Naive B cell (primary cell): ENCODE data around the gene ZBTB16. TPM values are rescaled to one million over a fixed set of nuclear protein-coding genes. Genes with fewer than 3 reads are reported as not detected.

Experiments
- ATAC-seq, 2 donors: fragments of 150-1000 bp; cut with Tn5 transposase; 2 replicates each; pipeline ENCODE4 v1.10.0; 2021; ENCODE audit warnings: low read depth in 2 of 2, mild to moderate bottlenecking in 2 of 2, moderate library complexity in 2 of 2
- DNase-seq: peaks from one replicate; pipeline ENCODE4 v3.0.0; 2022
- H3K27ac Mint-ChIP-seq, 6 donors: one replicate each; pipeline ENCODE4 v1.8.0; 2020 to 2022; ENCODE audit warnings: mild to moderate bottlenecking in 6 of 6, mixed read lengths in 6 of 6, moderate library complexity in 5 of 6, inconsistent platforms in 2 of 6
- H3K27me3 Mint-ChIP-seq, 3 donors: one replicate each; pipeline ENCODE4 v1.8.0; 2021 to 2022; ENCODE audit warnings: mixed read lengths in 3 of 3, mild to moderate bottlenecking in 1 of 3
- H3K36me3 Mint-ChIP-seq, 2 donors: one replicate each; pipeline ENCODE4 v1.8.0; 2020 to 2022; ENCODE audit warnings: mixed read lengths in 2 of 2, inconsistent platforms in 1 of 2, mild to moderate bottlenecking in 1 of 2
- H3K4me1 Mint-ChIP-seq, 3 donors: one replicate each; pipeline ENCODE4 v1.8.0; 2020 to 2022; ENCODE audit warnings: mixed read lengths in 3 of 3, inconsistent platforms in 1 of 3, mild to moderate bottlenecking in 1 of 3, moderate library complexity in 1 of 3
- H3K4me3 Mint-ChIP-seq, 8 donors: one replicate each; pipeline ENCODE4 v1.8.0; 2020 to 2022; ENCODE audit warnings: mild to moderate bottlenecking in 8 of 8, mixed read lengths in 8 of 8, moderate library complexity in 8 of 8, inconsistent platforms in 2 of 8
- H3K9me3 Mint-ChIP-seq, 7 donors: one replicate each; pipeline ENCODE4 v1.8.0; 2020 to 2022; ENCODE audit warnings: mixed read lengths in 7 of 7, mild to moderate bottlenecking in 5 of 7, inconsistent platforms in 2 of 7, moderate library complexity in 1 of 7
- polyA plus RNA-seq, 6 donors: library from polyadenylated mRNA; unstranded; fragments of 300-500 nt; fragmentation: Illumina TruSeq; gene quantifications; one replicate each; pipeline ENCODE4 v1.2.3, GENCODE V29; 2021; ENCODE audit warnings: low read depth in 6 of 6

Gene ZBTB16
- polyA plus RNA-seq, 6 donors from 2014 or later: 10.0 to 178 (median 50.5) TPM

GRCh38 chr11:114050258-114050927, 9.1 kb upstream of the ZBTB16 start:
- H3K4me3 Mint-ChIP-seq: no peak overlapping the region
- peaks cover 18 to 41% (median 20%) of the 10 kb centered on the region in 3 donors for H3K27me3 Mint-ChIP-seq
- no peaks in the 10 kb centered on the region for H3K9me3 Mint-ChIP-seq
- ATAC-seq: no peak
- no peak for DNase-seq
- no peaks in the 10 kb centered on the region for H3K4me1 Mint-ChIP-seq
- no peak overlapping the region for H3K27ac Mint-ChIP-seq
- H3K36me3 Mint-ChIP-seq: no peaks in the 10 kb centered on the region

- peaks cover 18 to 43% (median 25%) of the 10 kb centered on the region in 3 donors for H3K27me3 Mint-ChIP-seq
- DNase-seq: no peak
- ATAC-seq: no peak
- no peaks in the 10 kb centered on the region for H3K36me3 Mint-ChIP-seq
- H3K4me1 Mint-ChIP-seq: no peaks in the 10 kb centered on the region
- H3K4me3 Mint-ChIP-seq: no peak overlapping the region
- no peaks in the 10 kb centered on the region for H3K9me3 Mint-ChIP-seq
- no peak overlapping the region for H3K27ac Mint-ChIP-seq
Measured at GRCh38 chr11:114051558-114051957, 8.0 kb upstream of the ZBTB16 start.

- Mint-ChIP-seq H3K4me1 (no peaks in the 10 kb centered on the region), H3K27me3 (peaks cover 19 to 43% (median 25%) of the 10 kb centered on the region in 3 donors), H3K36me3 (no peaks in the 10 kb centered on the region), H3K27ac (no peak overlapping the region), H3K4me3 (no peak overlapping the region), H3K9me3 (no peaks in the 10 kb centered on the region)
- ATAC-seq (no peak), DNase-seq (no peak)
Measured at GRCh38 chr11:114052160-114052559, 7.4 kb upstream of the ZBTB16 start.

- Mint-ChIP-seq H3K9me3 (no peaks in the 10 kb centered on the region), H3K4me1 (peaks cover 0 to under 1% (median 0%) of the 10 kb centered on the region in 3 donors), H3K27ac (no peak overlapping the region), H3K4me3 (no peak overlapping the region), H3K36me3 (no peaks in the 10 kb centered on the region), H3K27me3 (peaks cover 23 to 44% (median 28%) of the 10 kb centered on the region in 3 donors)
- DNase-seq: no peak
- ATAC-seq: no peak
Measured at GRCh38 chr11:114053406-114053805, 6.1 kb upstream of the ZBTB16 start.

- Mint-ChIP-seq H3K9me3 (no peaks in the 10 kb centered on the region), H3K4me3 (no peak overlapping the region), H3K4me1 (peaks cover 8 to 11% (median 9%) of the 10 kb centered on the region in 3 donors), H3K27ac (no peak overlapping the region), H3K27me3 (peaks cover 22 to 33% (median 30%) of the 10 kb centered on the region in 3 donors), H3K36me3 (peaks cover 0 to 1% of the 10 kb centered on the region in 2 donors)
- no peak for DNase-seq
- ATAC-seq: no peak
Measured at GRCh38 chr11:114054806-114055205, 4.7 kb upstream of the ZBTB16 start.

GRCh38 chr11:114056409-114056808, 3.1 kb upstream of the ZBTB16 start:
- Mint-ChIP-seq H3K27ac (peak overlapping the region in 1 of 6 donors; percentile 50), H3K27me3 (peaks cover 22 to 35% (median 34%) of the 10 kb centered on the region in 3 donors)
- ATAC-seq: no peak

GRCh38 chr11:114057147-114057546, 2.4 kb upstream of the ZBTB16 start:
- H3K27ac Mint-ChIP-seq: peak overlapping the region in 1 of 6 donors; percentile 59
- H3K4me1 Mint-ChIP-seq: peaks cover 12 to 26% (median 18%) of the 10 kb centered on the region in 3 donors
- H3K36me3 Mint-ChIP-seq: peaks cover 0 to 6% of the 10 kb centered on the region in 2 donors
- peak overlapping the region in 3 of 8 donors; percentile 57 to 97 (median 78) for H3K4me3 Mint-ChIP-seq
- H3K9me3 Mint-ChIP-seq: no peaks in the 10 kb centered on the region
- H3K27me3 Mint-ChIP-seq: peaks cover 22 to 38% (median 33%) of the 10 kb centered on the region in 3 donors
- DNase-seq (no peak), ATAC-seq (no peak)

More at GRCh38 chr11:114056409-114056808, 3.1 kb upstream of the ZBTB16 start:
- peak overlapping the region in 1 of 8 donors; percentile 78 for H3K4me3 Mint-ChIP-seq
- peaks cover 10 to 19% (median 11%) of the 10 kb centered on the region in 3 donors for H3K4me1 Mint-ChIP-seq
- no peak for DNase-seq
- H3K9me3 Mint-ChIP-seq: no peaks in the 10 kb centered on the region
- peaks cover 0 to 6% of the 10 kb centered on the region in 2 donors for H3K36me3 Mint-ChIP-seq

- H3K4me1 Mint-ChIP-seq: peaks cover 12 to 31% (median 22%) of the 10 kb centered on the region in 3 donors
- H3K27ac Mint-ChIP-seq: peak overlapping the region in 1 of 6 donors; percentile 59
- peak overlapping the region in 7 of 8 donors; percentile 35 to 97 (median 67) for H3K4me3 Mint-ChIP-seq
- no peak for DNase-seq
- no peak for ATAC-seq
- no peaks in the 10 kb centered on the region for H3K9me3 Mint-ChIP-seq
- H3K36me3 Mint-ChIP-seq: peaks cover 0 to 6% of the 10 kb centered on the region in 2 donors
- peaks cover 22 to 34% (median 29%) of the 10 kb centered on the region in 3 donors for H3K27me3 Mint-ChIP-seq
Measured at GRCh38 chr11:114057605-114058004, 1.9 kb upstream of the ZBTB16 start.

GRCh38 chr11:114058026-114058706, 1.3 kb upstream of the ZBTB16 start:
- H3K9me3 Mint-ChIP-seq: no peaks in the 10 kb centered on the region
- H3K4me1 Mint-ChIP-seq: peaks cover 12 to 31% (median 22%) of the 10 kb centered on the region in 3 donors
- H3K4me3 Mint-ChIP-seq: peak overlapping the region; percentile 48 to 97 (median 92)
- peaks cover 0 to 6% of the 10 kb centered on the region in 2 donors for H3K36me3 Mint-ChIP-seq
- no peak overlapping the region for H3K27ac Mint-ChIP-seq
- no peak for DNase-seq
- H3K27me3 Mint-ChIP-seq: peaks cover 22 to 34% (median 29%) of the 10 kb centered on the region in 3 donors
- no peak for ATAC-seq

- no peaks in the 10 kb centered on the region for H3K9me3 Mint-ChIP-seq
- DNase-seq (no peak), ATAC-seq (no peak)
- H3K36me3 Mint-ChIP-seq: peaks cover 0 to 6% of the 10 kb centered on the region in 2 donors
- H3K27me3 Mint-ChIP-seq: peaks cover 22 to 39% (median 29%) of the 10 kb centered on the region in 3 donors
- peak overlapping the region; percentile 85 to 97 (median 93) for H3K4me3 Mint-ChIP-seq
- H3K27ac Mint-ChIP-seq: peak overlapping the region in 5 of 6 donors; percentile 49 to 85 (median 76)
- peaks cover 12 to 31% (median 26%) of the 10 kb centered on the region in 3 donors for H3K4me1 Mint-ChIP-seq
Measured at GRCh38 chr11:114058871-114059277, 637 bp upstream of the ZBTB16 start.

- Mint-ChIP-seq H3K36me3 (peaks cover 0 to 11% of the 10 kb centered on the region in 2 donors), H3K4me1 (peaks cover 12 to 35% (median 26%) of the 10 kb centered on the region in 3 donors), H3K4me3 (peak overlapping the region; percentile 91 to 98 (median 96)), H3K27ac (peak overlapping the region; percentile 4 to 93 (median 81)), H3K9me3 (no peaks in the 10 kb centered on the region), H3K27me3 (peaks cover 20 to 45% (median 29%) of the 10 kb centered on the region in 3 donors)
- ATAC-seq (peak; percentile 51 to 56), DNase-seq (peak; percentile 60)
Measured at GRCh38 chr11:114059984-114060391, 477 bp downstream of the ZBTB16 start.

- Mint-ChIP-seq H3K36me3 (peaks cover under 1 to 16% of the 10 kb centered on the region in 2 donors), H3K9me3 (no peaks in the 10 kb centered on the region), H3K27me3 (peaks cover 18 to 46% (median 29%) of the 10 kb centered on the region in 3 donors), H3K4me1 (peaks cover 12 to 40% (median 26%) of the 10 kb centered on the region in 3 donors), H3K4me3 (peak overlapping the region; percentile 91 to 98 (median 96)), H3K27ac (peak overlapping the region; percentile 4 to 93 (median 81))
- ATAC-seq (peak; percentile 32 to 34), DNase-seq (peak; percentile 29)
Measured at GRCh38 chr11:114060392-114061047, 1.0 kb downstream of the ZBTB16 start.
